ENCODE results near the gene ZNF544. TPM values are rescaled to one million over a fixed set of nuclear protein-coding genes. Genes with fewer than 3 reads are reported as not detected.

Gene ZNF544
- total RNA-seq (100 to 1,000 TPM in 1 of 9 donors, 10 to 100 TPM in 8; 24.6 to 170 (median 31.4) TPM), polyA plus RNA-seq (10 to 100 TPM; 10.8 to 26.5 (median 24.9) TPM)
- long read RNA-seq, donor 1, partial matches to known transcripts = 0 of 13 reads
- long read RNA-seq, donor 1, other reads (novel, unspliced or antisense) = 11 of 13 reads
- long read RNA-seq, donor 2, partial matches to known transcripts = 0 of 1 reads
- long read RNA-seq, donor 2, other reads (novel, unspliced or antisense) = 0 of 1 reads
- long read RNA-seq, donor 3 = 0 reads
- long read RNA-seq, donor 4, partial matches to known transcripts = 0 of 6 reads
- long read RNA-seq, donor 4, other reads (novel, unspliced or antisense) = 4 of 6 reads
- long read RNA-seq, donor 5, transcript ZNF544-213 (7 exons, 3,587 nt) = major isoform, 6 of 29 reads
- long read RNA-seq, donor 5, partial matches to known transcripts = 3 of 29 reads
- long read RNA-seq, donor 5, other reads (novel, unspliced or antisense) = 18 of 29 reads
- long read RNA-seq, donor 6, partial matches to known transcripts = 0 of 6 reads
- long read RNA-seq, donor 6, other reads (novel, unspliced or antisense) = 6 of 6 reads
- long read RNA-seq, donor 7, partial matches to known transcripts = 0 of 1 reads
- long read RNA-seq, donor 7, other reads (novel, unspliced or antisense) = 0 of 1 reads
- long read RNA-seq, donor 8, partial matches to known transcripts = 0 of 3 reads
- long read RNA-seq, donor 8, other reads (novel, unspliced or antisense) = 0 of 3 reads
- long read RNA-seq, donor 9 = 0 reads
- long read RNA-seq, donor 10 = 0 reads

GRCh38 chr19:58228585-58229254, at the start of gene ZNF544:
TSS of gene ZNF544 (plus strand) at chr19:58228914. CDS start at chr19:58244024, 15,110 bp downstream.
- no peaks in the 10 kb centered on the region for H3K27me3 ChIP-seq
- peaks cover 12 to 14% of the 10 kb centered on the region in 2 donors for H3K4me1 ChIP-seq (replicated peaks in 1 of 2)
- 0 to 2% (median 1%) methylated on average over 9 to 62 of the region's 62 CpGs for WGBS, 4 donors
- peak within 1 kb of the TSS; percentile 29 to 77 (median 60) for H3K4me3 ChIP-seq
- DNase-seq = peak; percentile 69 to 86 (median 82)
- peaks cover 0 to 16% (median 0%) of the 10 kb centered on the region in 3 donors for H3K9me3 ChIP-seq (replicated peaks in 1 of 3)
- intact Hi-C loops (cut with DNase I) = no loop called here
- H3K27ac ChIP-seq = peak within 1 kb of the TSS; percentile 46 to 82 (median 75)
- peaks cover 0 to 24% of the 10 kb centered on the region in 2 donors for H3K36me3 ChIP-seq (replicated peaks in 1 of 2)
- TF ChIP-seq CTCF (IDR thresholded peaks at IDR 0.05) = peak in 3 of 6 experiments; percentile 11 to 38 (median 23)
- TF ChIP-seq POLR2A (IDR thresholded peaks at IDR 0.05) = peak; percentile 35 to 53

GRCh38 chr19:58181902-58182576, 46.7 kb upstream of the ZNF544 start:
- WGBS, 4 donors = 37 to 50% (median 43%) methylated on average over 3 to 4 of the region's 4 CpGs
- H3K4me1 ChIP-seq (replicated peaks in 1 of 2) = no peaks in the 10 kb centered on the region
- TF ChIP-seq POLR2A (IDR thresholded peaks at IDR 0.05) = no peak
- TF ChIP-seq CTCF (IDR thresholded peaks at IDR 0.05) = peak in 3 of 6 experiments; percentile 19 to 34 (median 32)
- peak in 5 of 7 donors; percentile 14 to 65 (median 33) for DNase-seq
- H3K27me3 ChIP-seq = no peaks in the 10 kb centered on the region
- H3K36me3 ChIP-seq (replicated peaks in 1 of 2) = peaks cover 0 to 6% of the 10 kb centered on the region in 2 donors
- H3K9me3 ChIP-seq (replicated peaks in 1 of 3) = peaks cover 0 to 84% (median 2%) of the 10 kb centered on the region in 3 donors
- H3K4me3 ChIP-seq = peak overlapping the region in 1 of 4 donors; percentile 86
- peak overlapping the region in 4 of 5 donors; percentile 91 to 100 (median 96) for H3K27ac ChIP-seq
- intact Hi-C loops (cut with DNase I) = no loop called here

- Histone ChIP-seq H3K36me3 (replicated peaks in 1 of 2) (peaks cover 0 to 6% of the 10 kb centered on the region in 2 donors), H3K27me3 (no peaks in the 10 kb centered on the region), H3K9me3 (replicated peaks in 1 of 3) (peaks cover 0 to 85% (median 2%) of the 10 kb centered on the region in 3 donors), H3K27ac (peak overlapping the region; percentile 89 to 100 (median 93)), H3K4me1 (replicated peaks in 1 of 2) (no peaks in the 10 kb centered on the region), H3K4me3 (peak overlapping the region in 2 of 4 donors; percentile 77 to 86)
- intact Hi-C loops (cut with DNase I) = no loop called here
- WGBS, 4 donors = 4 to 12% (median 5%) methylated on average over 8 to 17 of the region's 17 CpGs
- DNase-seq = no peak
- no peak for TF ChIP-seq CTCF (IDR thresholded peaks at IDR 0.05)
- no peak for TF ChIP-seq POLR2A (IDR thresholded peaks at IDR 0.05)
Measured at GRCh38 chr19:58182577-58182988, 46.1 kb upstream of the ZNF544 start.
